Ovary (tissue), 3 donors: ENCODE data around the gene PGAP6.

Experiments used
- CTCF ChIP-seq, 3 donors: fragments of 450-650 bp in 2 of 3; fragments of 200-600 bp in 1 of 3; IDR thresholded peaks; one replicate each; pipeline versions ENCODE4 v1.5.1 to v1.8.0; 2016 to 2022; ENCODE audit warnings: antibody characterized with exemption in 3 of 3, mild to moderate bottlenecking in 1 of 3
- POLR2A ChIP-seq: fragments of 450-650 bp; IDR thresholded peaks from one replicate; pipeline ENCODE4 v1.6.1; 2017; ENCODE audit warnings: antibody characterized with exemption, mild to moderate bottlenecking, moderate library complexity
- donor health status: DM: no; HTN: no; CAD: no.

GRCh38 chr16:404971-405486 lies 23.3 kb upstream of the PGAP6 start:
- TF ChIP-seq CTCF (IDR thresholded peaks at IDR 0.05) = no peak
- no peak for TF ChIP-seq POLR2A
